Measurements from ENCODE around the gene DISP3.

The DISP3 gene

GRCh38 chr1:11524465-11525150 is 45.7 kb downstream of the DISP3 start:
- Histone ChIP-seq H3K9me3 (ENCODE audit: low read length) (no peaks in the 10 kb centered on the region), H3K36me3 (ENCODE audit: insufficient read depth, low read length) (peaks cover 6% of the 10 kb centered on the region), H3K4me3 (ENCODE audit: low read length) (no peak overlapping the region), H3K4me1 (ENCODE audit: insufficient read depth, low read length) (no peaks in the 10 kb centered on the region), H2AFZ (ENCODE audit: low read depth, low read length) (no peak overlapping the region), H3K27me3 (ENCODE audit: insufficient read depth, low read length) (no peaks in the 10 kb centered on the region)

GRCh38 chr1:11525151-11525505 is 46.2 kb downstream of the DISP3 start:
- Histone ChIP-seq H3K27me3 (ENCODE audit: insufficient read depth, low read length) (no peaks in the 10 kb centered on the region), H3K36me3 (ENCODE audit: insufficient read depth, low read length) (peaks cover under 1% of the 10 kb centered on the region), H3K9me3 (ENCODE audit: low read length) (no peaks in the 10 kb centered on the region), H3K4me1 (ENCODE audit: insufficient read depth, low read length) (no peaks in the 10 kb centered on the region), H2AFZ (ENCODE audit: low read depth, low read length) (no peak overlapping the region), H3K4me3 (ENCODE audit: low read length) (no peak overlapping the region)

- Histone ChIP-seq H3K36me3 (ENCODE audit: insufficient read depth, low read length) (no peaks in the 10 kb centered on the region), H3K4me3 (ENCODE audit: low read length) (no peak overlapping the region), H3K4me1 (ENCODE audit: insufficient read depth, low read length) (no peaks in the 10 kb centered on the region), H2AFZ (ENCODE audit: low read depth, low read length) (no peak overlapping the region), H3K27me3 (ENCODE audit: insufficient read depth, low read length) (no peaks in the 10 kb centered on the region), H3K9me3 (ENCODE audit: low read length) (no peaks in the 10 kb centered on the region)
Measured at GRCh38 chr1:11525516-11525915, 46.6 kb downstream of the DISP3 start.

DNA sequence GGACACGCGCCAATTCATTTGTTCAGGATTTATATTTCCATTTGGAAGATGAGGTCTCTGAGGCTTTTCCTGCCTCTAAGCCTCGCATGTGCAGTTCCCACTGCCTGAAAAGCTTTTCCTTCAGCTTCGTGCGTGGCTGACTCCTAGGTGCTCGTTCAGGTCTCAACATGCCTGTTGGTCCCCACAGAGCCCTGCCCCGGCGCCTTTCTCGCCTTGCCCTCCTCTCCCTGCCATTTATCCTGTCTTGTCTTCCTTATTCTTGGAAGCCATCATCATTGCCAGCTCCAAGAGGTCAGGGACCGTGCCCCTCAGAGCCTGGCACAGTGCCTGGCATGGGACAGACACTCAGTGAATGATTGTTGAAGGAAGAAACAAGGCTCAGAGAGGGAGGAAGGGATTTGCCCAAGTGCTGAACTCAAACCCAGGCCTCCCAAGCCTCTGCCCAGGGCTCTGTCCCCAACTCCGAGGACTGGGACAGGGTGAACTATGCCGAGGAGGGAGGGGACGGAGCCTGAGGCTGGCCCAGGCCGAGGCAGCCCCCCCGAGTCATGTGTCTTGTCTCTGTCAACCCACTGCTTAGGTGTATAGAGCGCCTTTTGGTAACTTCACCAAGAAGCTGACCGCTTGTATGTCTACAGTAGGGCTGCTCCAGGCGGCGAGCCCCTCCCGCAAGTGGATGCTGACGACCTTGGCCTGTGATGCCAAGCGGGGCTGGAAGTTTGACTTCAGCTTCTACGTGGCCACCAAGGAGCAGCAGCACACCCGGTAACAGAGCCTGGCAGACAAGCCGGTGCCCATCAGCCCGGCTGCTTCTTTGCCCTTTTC is 47.3 kb downstream of the DISP3 start:
- H3K4me3 ChIP-seq (ENCODE audit: low read length), result no peak overlapping the region
- no peaks in the 10 kb centered on the region for H3K4me1 ChIP-seq (ENCODE audit: insufficient read depth, low read length)
- no peak overlapping the region for H2AFZ ChIP-seq (ENCODE audit: low read depth, low read length)

DNA sequence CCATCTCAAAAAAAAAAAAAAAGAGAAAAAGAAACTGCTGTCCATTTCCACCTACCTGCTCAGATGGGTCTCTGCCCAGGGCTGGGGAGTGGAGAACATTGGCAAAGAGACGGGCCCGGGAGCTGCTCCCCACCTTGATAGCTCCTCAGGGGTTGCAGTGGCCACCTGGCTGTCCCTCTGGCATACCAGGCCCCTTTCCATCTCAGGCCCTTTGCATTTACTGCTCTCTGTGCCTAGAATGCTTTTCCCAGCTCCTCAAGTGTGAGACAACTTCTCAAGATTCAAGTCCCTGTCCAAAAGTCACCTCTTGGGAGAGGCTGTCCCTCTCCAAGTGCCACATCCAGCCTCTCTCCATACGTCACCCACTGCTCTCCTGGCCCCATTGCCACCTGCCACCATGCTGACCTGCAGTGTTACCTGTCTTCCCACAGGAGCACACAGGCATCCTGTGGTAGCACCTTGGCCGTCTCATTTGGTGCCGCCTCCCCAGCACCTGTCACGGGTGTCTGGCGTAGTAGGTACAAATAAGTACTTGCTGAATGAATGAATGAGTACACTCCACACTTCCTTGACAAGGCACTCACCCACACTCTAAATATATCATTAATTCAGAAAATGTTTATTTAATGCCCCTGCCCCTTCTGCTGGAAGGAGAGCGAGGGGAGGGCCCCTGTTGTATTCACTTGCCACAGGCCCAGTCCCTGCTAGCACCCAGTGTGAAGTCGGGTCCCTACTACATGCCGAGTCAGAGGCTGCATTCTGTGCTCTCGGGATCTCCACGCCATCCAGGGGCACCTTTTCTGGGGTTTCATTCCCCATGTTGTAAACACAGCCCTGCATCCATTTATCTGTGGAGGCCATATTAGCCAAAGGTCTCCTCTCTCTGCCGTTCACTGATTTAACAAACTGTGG is 48.8 kb downstream of the DISP3 start:
- Histone ChIP-seq H3K4me1 (ENCODE audit: insufficient read depth, low read length) (no peaks in the 10 kb centered on the region), H2AFZ (ENCODE audit: low read depth, low read length) (no peak overlapping the region), H3K4me3 (ENCODE audit: low read length) (no peak overlapping the region), H3K36me3 (ENCODE audit: insufficient read depth, low read length) (no peaks in the 10 kb centered on the region), H3K27me3 (ENCODE audit: insufficient read depth, low read length) (no peaks in the 10 kb centered on the region), H3K9me3 (ENCODE audit: low read length) (no peaks in the 10 kb centered on the region)

More for the DNA sequence above, 47.3 kb downstream of the DISP3 start:
- no peaks in the 10 kb centered on the region for H3K27me3 ChIP-seq (ENCODE audit: insufficient read depth, low read length)
- no peaks in the 10 kb centered on the region for H3K9me3 ChIP-seq (ENCODE audit: low read length)
- no peaks in the 10 kb centered on the region for H3K36me3 ChIP-seq (ENCODE audit: insufficient read depth, low read length)

DNA sequence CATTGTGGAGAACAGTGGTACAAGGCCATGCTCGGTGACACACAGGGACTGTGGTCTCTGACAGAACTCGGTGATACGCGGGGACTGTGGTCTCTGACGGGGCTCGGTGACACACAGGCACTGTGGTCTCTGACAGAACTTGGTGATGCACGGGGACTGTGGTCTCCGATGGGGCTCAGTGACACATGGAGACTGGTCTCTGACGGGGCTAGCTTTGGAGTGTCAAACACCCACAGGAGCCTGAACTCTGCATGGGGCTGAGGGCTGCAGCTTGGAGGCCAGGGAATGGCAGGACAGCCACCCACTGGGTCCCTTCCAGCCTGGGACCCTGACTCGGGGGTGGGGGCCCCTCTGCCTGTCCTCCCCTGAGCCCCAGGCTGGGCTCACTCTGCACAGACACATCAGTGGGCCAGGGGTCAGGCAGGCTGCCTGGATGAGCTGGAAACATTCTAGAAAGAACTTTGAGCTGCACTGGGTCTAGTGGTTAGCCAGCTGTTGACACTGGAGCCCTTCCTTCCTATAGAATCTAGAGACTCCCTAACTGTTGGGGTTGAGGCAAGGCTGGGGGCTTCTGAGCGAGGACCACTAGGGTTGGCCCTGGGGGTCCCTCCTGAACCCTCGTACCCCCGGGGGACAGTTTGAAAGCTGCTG is 49.8 kb downstream of the DISP3 start:
- Histone ChIP-seq H3K4me1 (ENCODE audit: insufficient read depth, low read length) (no peaks in the 10 kb centered on the region), H3K9me3 (ENCODE audit: low read length) (no peaks in the 10 kb centered on the region), H3K36me3 (ENCODE audit: insufficient read depth, low read length) (no peaks in the 10 kb centered on the region), H3K4me3 (ENCODE audit: low read length) (no peak overlapping the region), H3K27me3 (ENCODE audit: insufficient read depth, low read length) (no peaks in the 10 kb centered on the region), H2AFZ (ENCODE audit: low read depth, low read length) (no peak overlapping the region)

GRCh38 chr1:11529330-11529729 is 50.4 kb downstream of the DISP3 start:
- Histone ChIP-seq H3K9me3 (ENCODE audit: low read length) (no peaks in the 10 kb centered on the region), H3K4me1 (ENCODE audit: insufficient read depth, low read length) (no peaks in the 10 kb centered on the region), H2AFZ (ENCODE audit: low read depth, low read length) (no peak overlapping the region), H3K36me3 (ENCODE audit: insufficient read depth, low read length) (no peaks in the 10 kb centered on the region), H3K27me3 (ENCODE audit: insufficient read depth, low read length) (no peaks in the 10 kb centered on the region), H3K4me3 (ENCODE audit: low read length) (no peak overlapping the region)

DNA sequence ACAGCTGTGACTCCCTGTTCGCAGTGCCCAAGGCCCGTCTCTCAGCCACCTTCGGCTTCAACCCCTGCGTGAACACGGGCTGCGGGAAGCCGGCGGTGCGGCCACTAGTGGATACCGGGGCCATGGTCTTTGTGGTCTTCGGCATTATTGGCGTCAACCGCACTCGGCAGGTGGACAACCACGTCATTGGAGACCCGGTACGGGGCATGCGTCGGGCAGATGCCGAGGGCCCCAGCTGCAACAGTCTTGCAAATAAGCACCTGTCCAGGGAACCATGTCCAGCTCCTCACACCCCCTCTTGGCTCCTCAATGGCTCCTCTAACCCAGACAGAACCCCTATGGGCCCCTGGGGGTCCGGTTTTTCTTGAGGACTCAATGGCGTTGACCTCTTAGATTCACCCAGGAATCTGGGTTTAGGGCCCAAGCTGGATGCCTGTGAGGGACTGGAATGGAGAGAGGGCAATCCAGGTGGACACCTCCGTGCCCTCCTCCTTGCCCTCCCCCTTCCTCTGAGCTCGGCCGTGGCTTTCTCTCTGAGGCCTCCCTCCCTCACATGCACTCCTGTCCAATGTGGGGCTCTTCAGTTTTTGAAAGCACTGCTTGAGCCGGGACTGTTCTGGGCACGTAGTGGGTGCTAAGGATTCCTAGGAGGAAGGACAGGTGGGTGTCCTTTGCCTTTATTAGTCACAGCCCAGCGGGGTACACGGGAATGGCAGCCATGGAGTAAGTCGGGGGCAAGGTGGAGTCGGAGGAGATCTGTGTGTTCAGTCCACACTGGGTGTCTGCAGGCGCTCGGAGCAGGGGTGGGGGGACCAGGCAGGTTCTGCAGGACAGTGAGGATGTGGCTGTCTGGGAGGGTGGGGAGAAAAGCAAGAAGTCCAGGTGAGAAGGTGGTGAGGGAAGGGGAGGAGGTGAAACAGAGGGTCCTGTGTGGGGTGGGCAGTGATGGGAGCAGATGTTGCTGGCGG is 51.1 kb downstream of the DISP3 start:
- Histone ChIP-seq H3K36me3 (ENCODE audit: insufficient read depth, low read length) (no peaks in the 10 kb centered on the region), H3K4me3 (ENCODE audit: low read length) (no peak overlapping the region), H3K9me3 (ENCODE audit: low read length) (no peaks in the 10 kb centered on the region), H3K27me3 (ENCODE audit: insufficient read depth, low read length) (no peaks in the 10 kb centered on the region), H2AFZ (ENCODE audit: low read depth, low read length) (no peak overlapping the region), H3K4me1 (ENCODE audit: insufficient read depth, low read length) (no peaks in the 10 kb centered on the region)

GRCh38 chr1:11530731-11531311 is 51.9 kb downstream of the DISP3 start:
- Histone ChIP-seq H3K4me3 (ENCODE audit: low read length) (no peak overlapping the region), H3K36me3 (ENCODE audit: insufficient read depth, low read length) (no peaks in the 10 kb centered on the region)

GRCh38 chr1:11531314-11531870 is 52.4 kb downstream of the DISP3 start:
- H3K4me1 ChIP-seq (ENCODE audit: insufficient read depth, low read length), result no peaks in the 10 kb centered on the region
- no peaks in the 10 kb centered on the region for H3K9me3 ChIP-seq (ENCODE audit: low read length)

More at GRCh38 chr1:11530731-11531311, 51.9 kb downstream of the DISP3 start:
- Histone ChIP-seq H3K27me3 (ENCODE audit: insufficient read depth, low read length) (no peaks in the 10 kb centered on the region), H2AFZ (ENCODE audit: low read depth, low read length) (no peak overlapping the region), H3K4me1 (ENCODE audit: insufficient read depth, low read length) (no peaks in the 10 kb centered on the region), H3K9me3 (ENCODE audit: low read length) (no peaks in the 10 kb centered on the region)

DNA sequence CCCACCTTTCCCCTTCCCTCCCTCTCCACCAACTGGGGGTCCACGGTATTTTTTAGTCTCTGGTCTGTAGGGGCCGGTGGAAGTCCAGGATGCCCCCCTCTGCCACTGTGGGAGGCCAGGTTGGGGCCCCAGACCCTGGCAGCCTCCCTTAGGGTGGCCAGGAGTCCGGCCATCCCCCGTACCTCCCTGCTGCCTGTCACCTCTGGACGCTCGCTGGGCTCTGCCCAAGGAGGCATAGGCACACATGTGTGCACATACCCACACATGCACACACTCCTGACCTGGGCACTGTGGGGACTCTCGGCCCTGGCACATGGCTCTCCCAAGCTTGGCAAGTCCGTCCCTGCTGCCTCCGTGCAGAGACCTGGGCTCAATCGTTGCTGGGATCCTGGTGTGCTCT is 53.0 kb downstream of the DISP3 start:
- Histone ChIP-seq H3K4me3 (ENCODE audit: low read length) (no peak overlapping the region), H2AFZ (ENCODE audit: low read depth, low read length) (no peak overlapping the region), H3K27me3 (ENCODE audit: insufficient read depth, low read length) (no peaks in the 10 kb centered on the region), H3K36me3 (ENCODE audit: insufficient read depth, low read length) (no peaks in the 10 kb centered on the region), H3K9me3 (ENCODE audit: low read length) (no peaks in the 10 kb centered on the region), H3K4me1 (ENCODE audit: insufficient read depth, low read length) (no peaks in the 10 kb centered on the region)

More at GRCh38 chr1:11531314-11531870, 52.4 kb downstream of the DISP3 start:
- no peaks in the 10 kb centered on the region for H3K36me3 ChIP-seq (ENCODE audit: insufficient read depth, low read length)
- no peak overlapping the region for H3K4me3 ChIP-seq (ENCODE audit: low read length)
- H3K27me3 ChIP-seq (ENCODE audit: insufficient read depth, low read length), result no peaks in the 10 kb centered on the region
- no peak overlapping the region for H2AFZ ChIP-seq (ENCODE audit: low read depth, low read length)

Data from neuron (in vitro differentiated cells).